GM18907 (cell line): ENCODE results near the gene TUBA8.
"Not testable (repeated sequence)": the region's sequence is repeated elsewhere in the genome, so short reads cannot be mapped to it uniquely, and the experiment has no call there.

Experiments
- ATAC-seq: cut with Tn5 transposase; IDR thresholded peaks from one replicate; pipeline ENCODE4 v1.9.1; 2021; ENCODE audit warnings: mild to moderate bottlenecking, moderate library complexity; ENCODE audit not compliant: unreplicated experiment

Gene TUBA8

GRCh38 chr22:18104566-18104965, 6.0 kb upstream of the TUBA8 start:
- no peak for ATAC-seq

GRCh38 chr22:18105981-18106380, 4.6 kb upstream of the TUBA8 start:
- ATAC-seq, result not testable (repeated sequence)

- not testable (repeated sequence) for ATAC-seq
Observed at GRCh38 chr22:18106550-18107341, 3.9 kb upstream of the TUBA8 start.

GRCh38 chr22:18108187-18108586, 2.4 kb upstream of the TUBA8 start:
- no peak for ATAC-seq

GRCh38 chr22:18109410-18110193, 1.0 kb upstream of the TUBA8 start:
- ATAC-seq, result no peak

- no peak for ATAC-seq
Observed at GRCh38 chr22:18110954-18111758, 547 bp downstream of the TUBA8 start.

- ATAC-seq, result no peak
Observed at GRCh38 chr22:18111759-18112330, 1.2 kb downstream of the TUBA8 start.

GRCh38 chr22:18112440-18112839, 1.8 kb downstream of the TUBA8 start:
- ATAC-seq, result no peak

GRCh38 chr22:18113680-18114394, 3.2 kb downstream of the TUBA8 start:
- ATAC-seq, result no peak

- ATAC-seq, result no peak
Observed at GRCh38 chr22:18114495-18114894, 3.9 kb downstream of the TUBA8 start.

- no peak for ATAC-seq
Observed at GRCh38 chr22:18114976-18115652, 4.5 kb downstream of the TUBA8 start.

GRCh38 chr22:18115906-18116371, 5.3 kb downstream of the TUBA8 start:
- no peak for ATAC-seq

- no peak for ATAC-seq
Observed at GRCh38 chr22:18116634-18117033, 6.0 kb downstream of the TUBA8 start.

- no peak for ATAC-seq
Observed at GRCh38 chr22:18118345-18118915, 7.8 kb downstream of the TUBA8 start.

- no peak for ATAC-seq
Observed at GRCh38 chr22:18119409-18120110, 9.0 kb downstream of the TUBA8 start.

- no peak for ATAC-seq
Observed at GRCh38 chr22:18120857-18121256, 10.2 kb downstream of the TUBA8 start.

GRCh38 chr22:18121506-18121905, 10.9 kb downstream of the TUBA8 start:
- no peak for ATAC-seq

- no peak for ATAC-seq
Observed at GRCh38 chr22:18121954-18122554, 11.4 kb downstream of the TUBA8 start.
